Mesodermal cell (in vitro differentiated cells): Measurements from ENCODE around the gene AMMECR1.

ENCODE experiments used
- H3K27ac ChIP-seq: 2 replicates; pipeline ENCODE4 v1.7.0; 2013; ENCODE audit warnings: mild to moderate bottlenecking, low read depth, low read length, moderate library complexity; ENCODE audit not compliant: severe bottlenecking
- H3K36me3 ChIP-seq: 2 replicates; pipeline ENCODE4 v1.7.1; 2013; ENCODE audit warnings: mild to moderate bottlenecking, low read length, moderate library complexity; ENCODE audit not compliant: control insufficient read depth, insufficient read depth
- H3K4me1 ChIP-seq: one replicate; pipeline ENCODE4 v1.7.1; 2013; ENCODE audit warnings: mild to moderate bottlenecking, low read length; ENCODE audit not compliant: insufficient read depth, control insufficient read depth, poor library complexity, severe bottlenecking
- H3K4me3 ChIP-seq: 2 replicates; pipeline ENCODE4 v1.7.0; 2013; ENCODE audit warnings: low read length, control low read depth, mild to moderate bottlenecking; ENCODE audit not compliant: insufficient read depth, poor library complexity, severe bottlenecking; ENCODE audit errors: extremely low read depth
- H3K9me3 ChIP-seq: 2 replicates; pipeline ENCODE4 v1.7.1; 2013; ENCODE audit warnings: mild to moderate bottlenecking, low read length, moderate library complexity; ENCODE audit not compliant: control insufficient read depth
- WGBS, 2 experiments: methylation state at CpG; one replicate each; pipeline ENCODE4 v1.1.5; 2013; ENCODE audit warnings: missing lambda C conversion rate in 2 of 2; ENCODE audit not compliant: insufficient coverage in 2 of 2; 5-methylcytosine and 5-hydroxymethylcytosine counted together

Gene AMMECR1

DNA sequence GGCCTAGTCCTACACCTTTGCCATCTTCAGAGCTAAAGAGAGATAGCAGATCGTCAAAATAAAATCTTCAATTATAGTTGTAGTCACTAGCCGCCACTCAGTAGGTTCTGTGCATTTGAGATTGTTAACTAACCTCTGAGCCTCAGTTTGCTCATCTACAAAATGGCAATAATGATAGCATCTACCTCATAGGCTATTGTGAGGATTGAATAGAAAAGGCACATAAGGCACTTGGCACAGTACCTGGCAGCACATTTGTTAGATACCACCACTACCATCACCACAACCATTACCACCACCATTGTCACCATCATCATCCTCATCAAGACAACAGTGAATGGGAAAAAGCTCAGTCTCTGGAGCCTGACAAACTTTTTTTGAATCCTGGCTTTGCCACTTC is 134.6 kb downstream of the AMMECR1 start:
- no CpG with 5 or more reads among the region's 2 CpGs for WGBS, 2 experiments
- Histone ChIP-seq H3K36me3 (no peaks in the 10 kb centered on the region), H3K27ac (no peak overlapping the region), H3K9me3 (no peaks in the 10 kb centered on the region), H3K4me1 (peaks cover 9% of the 10 kb centered on the region), H3K4me3 (no peak overlapping the region)

DNA sequence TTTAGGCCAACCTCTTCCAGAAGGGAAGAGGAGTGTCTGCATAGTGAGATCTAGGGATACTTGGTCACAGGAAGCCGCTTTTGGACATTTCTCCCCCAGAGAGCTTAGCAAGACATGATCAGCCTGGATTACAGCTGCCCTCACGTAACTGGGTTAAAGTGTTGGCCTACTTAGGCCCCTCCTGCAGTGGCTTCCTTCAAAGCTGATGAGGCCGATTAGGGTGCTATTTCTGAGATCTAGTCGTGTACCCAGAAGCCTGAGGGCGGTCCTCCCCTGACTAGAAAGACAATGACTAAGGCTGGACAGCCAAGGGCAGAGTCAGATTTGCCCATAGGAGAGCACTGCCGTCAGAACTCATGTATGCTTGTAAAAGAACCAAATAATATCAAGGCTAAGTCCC is 135.0 kb downstream of the AMMECR1 start:
- Histone ChIP-seq H3K27ac (no peak overlapping the region), H3K9me3 (no peaks in the 10 kb centered on the region), H3K4me3 (no peak overlapping the region), H3K36me3 (no peaks in the 10 kb centered on the region), H3K4me1 (peaks cover 9% of the 10 kb centered on the region)
- 98 to 100% methylated on average over 3 to 5 of the region's 6 CpGs for WGBS, 2 experiments

DNA sequence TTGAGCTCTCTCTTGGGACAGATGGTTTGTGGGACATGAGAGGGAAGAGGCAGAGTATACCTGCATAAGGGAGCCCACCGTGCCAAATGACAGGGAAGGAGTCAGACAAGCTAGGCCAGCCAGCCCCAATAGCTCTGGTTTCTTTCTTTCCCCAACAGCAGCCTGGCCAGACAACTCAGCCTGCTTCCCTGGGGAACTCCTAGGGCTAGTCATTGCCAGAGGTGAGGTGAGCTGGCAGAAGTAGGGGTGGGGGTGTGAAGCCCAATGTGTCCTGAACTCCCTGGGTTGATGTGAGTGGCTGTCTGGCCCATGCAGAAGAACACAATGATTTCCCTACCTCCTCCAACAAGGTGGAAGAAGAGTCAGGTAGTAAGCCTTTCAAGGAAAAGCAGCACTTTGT is 135.5 kb downstream of the AMMECR1 start:
- Histone ChIP-seq H3K36me3 (no peaks in the 10 kb centered on the region), H3K27ac (no peak overlapping the region), H3K4me1 (peaks cover 9% of the 10 kb centered on the region), H3K4me3 (no peak overlapping the region), H3K9me3 (no peaks in the 10 kb centered on the region)
- 100% methylated on average over 1 of the region's 1 CpG; no CpG with 5 or more reads in 1 of the 2 experiments for WGBS, 2 experiments

DNA sequence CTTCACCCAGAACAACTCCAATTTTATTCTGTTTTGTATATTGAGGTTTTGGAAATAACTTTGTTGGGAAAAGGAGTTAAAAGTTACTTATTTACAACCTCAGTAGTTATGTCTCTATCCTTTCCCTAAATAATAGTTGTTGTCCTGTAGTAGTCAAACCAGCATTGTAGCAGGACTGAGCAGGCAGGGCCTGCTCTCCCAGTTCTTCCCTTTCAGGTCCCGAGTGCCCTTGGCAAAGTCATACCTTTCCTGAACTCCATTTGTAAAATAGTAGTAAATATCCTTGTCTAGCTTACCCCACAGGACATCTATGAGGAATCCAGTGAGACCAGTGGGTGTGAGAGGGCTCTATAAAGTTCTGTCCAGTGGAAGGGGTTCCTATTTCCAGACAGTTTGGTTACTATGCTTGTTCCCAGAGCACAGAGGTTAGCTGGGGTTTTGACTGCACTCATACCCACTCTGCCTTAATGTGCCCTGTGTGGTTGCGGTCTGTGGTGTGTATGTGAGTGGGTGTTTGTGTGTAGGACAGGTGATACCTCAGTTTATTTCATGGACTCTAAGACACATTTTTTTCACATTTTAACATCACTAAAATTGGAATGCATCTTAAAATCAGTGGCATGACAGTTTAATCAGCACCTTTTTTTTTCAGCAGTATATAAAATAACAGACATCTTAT is 136.3 kb downstream of the AMMECR1 start:
- H3K27ac ChIP-seq = no peak overlapping the region
- H3K4me1 ChIP-seq = peaks cover 9% of the 10 kb centered on the region
- H3K36me3 ChIP-seq = no peaks in the 10 kb centered on the region
- no peaks in the 10 kb centered on the region for H3K9me3 ChIP-seq
- no peak overlapping the region for H3K4me3 ChIP-seq
- no CpG with 5 or more reads among the region's 2 CpGs for WGBS, 2 experiments

DNA sequence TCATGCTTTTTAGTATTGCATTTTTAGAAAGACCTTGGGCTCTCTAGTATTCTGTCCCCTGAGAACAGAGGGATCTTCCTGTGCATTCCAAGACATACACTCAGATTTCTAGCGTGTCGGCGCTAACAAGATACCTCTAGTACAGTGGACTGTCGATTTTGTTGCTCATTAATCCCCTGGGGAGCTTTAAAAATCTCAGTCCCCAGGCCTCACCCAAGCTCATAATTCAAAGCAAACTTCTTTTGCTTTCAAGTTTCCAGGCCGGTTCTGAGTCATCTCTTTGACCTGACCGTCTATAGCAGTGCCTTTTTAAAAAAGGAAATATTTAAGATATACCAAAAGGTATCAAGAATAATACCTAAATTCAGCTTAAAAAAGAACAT is 137.0 kb downstream of the AMMECR1 start:
- peaks cover 3% of the 10 kb centered on the region for H3K36me3 ChIP-seq
- H3K4me1 ChIP-seq = peaks cover 9% of the 10 kb centered on the region
- H3K4me3 ChIP-seq = no peak overlapping the region
- no peaks in the 10 kb centered on the region for H3K9me3 ChIP-seq
- 89% methylated on average over 4 of the region's 6 CpGs; no CpG with 5 or more reads in 1 of the 2 experiments for WGBS, 2 experiments
- H3K27ac ChIP-seq = peak overlapping the region; percentile 41

DNA sequence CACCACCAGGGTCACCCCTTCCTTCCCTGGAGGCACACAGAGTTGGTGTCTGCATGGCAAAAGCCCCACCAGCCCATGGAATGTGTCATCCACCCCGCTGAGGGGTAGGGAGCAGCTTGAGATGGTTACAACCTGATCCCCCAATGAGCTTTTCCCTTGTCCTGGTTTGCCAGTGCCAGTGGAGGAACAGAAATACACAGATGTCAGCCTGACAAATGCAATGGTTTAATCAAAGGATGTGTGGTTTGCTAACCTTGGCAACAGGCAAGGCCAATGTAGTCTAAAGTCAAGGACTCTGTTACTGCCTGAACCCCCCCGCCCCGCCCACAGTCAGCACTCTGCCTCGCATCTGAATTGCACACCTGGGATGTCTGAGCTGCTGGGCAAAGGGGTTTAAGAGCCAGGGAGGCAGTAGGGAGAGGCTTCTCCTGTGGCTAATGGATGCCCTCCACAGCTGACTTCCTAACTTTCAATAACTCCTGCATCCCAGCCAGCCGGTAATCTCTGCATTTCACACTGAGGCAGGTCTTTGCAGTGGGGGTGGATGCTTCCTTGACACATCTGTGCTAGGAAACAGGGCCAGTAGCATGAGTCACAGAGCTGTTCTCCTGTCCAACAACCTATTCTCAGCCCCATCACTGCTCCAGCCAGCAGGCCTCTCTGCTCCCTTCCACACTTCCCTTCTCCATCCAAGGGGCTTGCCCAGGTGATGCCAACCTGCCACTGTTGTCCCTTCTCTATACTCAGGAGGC is 137.5 kb downstream of the AMMECR1 start:
- Histone ChIP-seq H3K36me3 (peaks cover 6% of the 10 kb centered on the region), H3K4me3 (no peak overlapping the region), H3K27ac (peak overlapping the region; percentile 41), H3K4me1 (peaks cover 9% of the 10 kb centered on the region), H3K9me3 (no peaks in the 10 kb centered on the region)
- WGBS, 2 experiments = no CpG with 5 or more reads among the region's 5 CpGs

DNA sequence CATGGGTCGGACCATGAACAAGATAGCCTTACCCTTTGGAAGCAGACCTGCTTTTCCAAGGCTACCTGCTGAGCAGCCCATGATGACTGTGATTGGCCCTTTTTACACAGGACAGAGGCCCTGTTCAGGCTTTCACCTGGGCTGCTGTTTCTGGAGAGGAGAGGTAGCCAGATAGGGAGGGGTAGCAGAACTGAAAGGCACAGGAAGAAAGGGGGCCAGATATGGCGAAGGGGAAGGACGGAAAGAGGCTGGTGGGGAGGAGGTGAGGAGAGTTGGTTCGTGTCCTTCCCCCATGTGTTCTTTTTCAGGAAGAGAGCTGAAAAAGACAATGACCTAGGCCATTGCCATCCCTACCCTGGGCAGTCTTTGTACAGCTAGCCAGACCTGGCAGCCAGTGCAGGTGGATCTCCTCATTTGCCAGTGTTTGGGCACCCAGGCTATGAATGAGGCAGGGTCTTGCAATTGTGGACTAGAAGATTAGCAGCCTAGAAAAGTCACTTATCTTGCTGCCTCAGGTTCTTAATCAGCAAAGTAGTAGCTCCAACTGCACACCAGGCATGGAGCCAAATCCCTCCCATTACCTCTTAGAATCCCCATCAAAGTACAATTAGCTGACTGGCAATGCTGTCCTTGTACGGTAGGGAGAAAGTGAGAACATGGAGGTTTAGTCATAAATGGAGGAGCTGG is 139.6 kb downstream of the AMMECR1 start:
- peaks cover 9% of the 10 kb centered on the region for H3K4me1 ChIP-seq
- H3K36me3 ChIP-seq = peaks cover 6% of the 10 kb centered on the region
- no peak overlapping the region for H3K4me3 ChIP-seq
- no CpG with 5 or more reads among the region's 5 CpGs for WGBS, 2 experiments
- H3K9me3 ChIP-seq = no peaks in the 10 kb centered on the region
- H3K27ac ChIP-seq = no peak overlapping the region

DNA sequence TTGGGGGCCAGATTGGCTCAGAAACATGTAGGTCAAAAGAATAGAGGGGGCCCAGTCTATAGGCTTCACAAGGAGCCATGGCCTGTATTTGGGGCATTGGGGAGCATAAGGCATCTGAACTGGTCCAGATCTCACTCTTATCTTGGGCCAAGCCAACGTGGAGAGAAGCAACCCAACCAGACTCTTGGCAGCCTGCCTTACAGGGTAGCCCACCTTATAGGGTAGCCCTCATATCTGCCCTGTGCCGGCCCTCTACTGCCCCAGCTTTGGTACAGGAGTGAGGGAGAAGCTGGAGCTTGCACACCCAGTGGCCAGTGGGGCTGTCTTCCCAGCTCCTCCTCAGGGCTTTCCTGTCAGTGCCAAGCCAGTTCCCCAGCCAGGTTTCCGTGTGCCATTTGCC is 142.2 kb downstream of the AMMECR1 start:
- H3K4me3 ChIP-seq = no peak overlapping the region
- WGBS, 2 experiments = no CpG with 5 or more reads among the region's 3 CpGs
- H3K9me3 ChIP-seq = no peaks in the 10 kb centered on the region
- peaks cover 3% of the 10 kb centered on the region for H3K4me1 ChIP-seq
- no peak overlapping the region for H3K27ac ChIP-seq
- peaks cover 10% of the 10 kb centered on the region for H3K36me3 ChIP-seq

DNA sequence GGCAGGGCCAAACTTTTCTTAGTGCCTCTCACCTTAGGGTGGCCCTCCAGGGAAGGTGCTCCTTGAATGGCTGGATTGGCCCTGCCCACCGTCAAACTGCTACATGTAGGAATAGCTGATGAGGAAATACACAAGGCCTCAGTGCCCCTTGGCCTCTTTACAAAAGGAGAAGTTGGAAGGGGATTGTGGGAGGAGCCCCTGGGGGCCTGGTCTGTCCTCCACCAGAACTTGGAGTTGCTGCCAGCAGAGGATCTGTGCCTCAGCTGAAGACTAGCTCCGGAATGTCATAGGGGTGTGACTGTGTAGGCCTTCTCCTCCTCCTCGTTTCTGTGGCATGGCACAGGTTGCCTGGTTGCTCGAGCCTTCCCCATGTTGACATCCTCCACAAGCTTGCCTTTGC is 142.7 kb downstream of the AMMECR1 start:
- Histone ChIP-seq H3K4me3 (no peak overlapping the region), H3K36me3 (peaks cover 10% of the 10 kb centered on the region), H3K4me1 (no peaks in the 10 kb centered on the region), H3K27ac (no peak overlapping the region), H3K9me3 (no peaks in the 10 kb centered on the region)
- WGBS, 2 experiments = no CpG with 5 or more reads among the region's 4 CpGs

DNA sequence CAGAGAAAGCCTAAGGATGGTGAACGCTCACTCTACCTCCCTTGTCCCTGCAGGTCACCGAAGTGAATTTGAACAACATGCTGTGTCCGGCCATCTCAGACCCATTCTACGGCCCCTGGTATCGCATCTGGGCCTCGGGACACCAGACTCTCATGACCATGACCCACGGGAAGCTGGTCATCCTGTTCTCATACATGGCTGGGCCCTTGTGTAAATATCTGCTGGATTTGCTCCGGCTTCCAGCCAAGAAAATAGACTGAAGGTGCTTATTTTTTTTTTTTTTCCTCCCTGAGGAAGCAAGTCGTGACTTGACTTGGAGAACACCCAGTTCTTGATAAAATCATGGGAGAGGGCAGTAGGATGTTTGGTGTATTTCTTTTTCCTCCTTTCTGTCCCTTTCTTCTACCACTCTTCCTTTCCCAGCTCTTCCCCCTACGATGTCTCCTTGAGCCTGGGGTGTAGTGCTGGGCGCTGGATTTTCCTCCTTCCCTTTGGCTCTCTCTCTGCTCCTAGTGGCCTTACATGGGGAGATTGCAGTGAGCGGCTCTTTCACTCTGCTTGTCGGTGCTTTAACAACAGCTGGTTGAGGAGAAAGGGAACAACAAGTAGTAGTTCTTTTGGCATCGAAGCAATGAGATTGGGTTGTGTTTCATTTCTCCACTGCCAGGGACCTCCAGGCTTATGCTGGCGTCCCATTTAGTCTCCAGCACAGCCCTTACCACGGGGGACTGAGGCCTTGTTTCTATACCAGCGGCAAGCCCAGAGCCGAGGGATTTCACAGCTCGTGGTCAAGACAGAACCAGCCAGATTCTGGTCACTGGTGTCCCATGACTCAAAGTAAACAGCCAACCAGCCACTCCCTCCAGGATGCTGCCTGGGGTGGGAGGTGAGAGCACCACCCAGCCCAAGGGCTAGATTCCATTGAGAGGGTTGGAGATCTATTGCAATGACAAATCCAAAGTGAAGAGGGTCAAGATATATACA is 144.4 kb downstream of the AMMECR1 start:
- Histone ChIP-seq H3K4me3 (no peak overlapping the region), H3K4me1 (no peaks in the 10 kb centered on the region), H3K27ac (no peak overlapping the region), H3K9me3 (no peaks in the 10 kb centered on the region), H3K36me3 (peaks cover 10% of the 10 kb centered on the region)
- WGBS, 2 experiments = 87 to 100% methylated on average over 4 to 5 of the region's 19 CpGs
